Stimulated activated CD4-positive, alpha-beta T cell treated with anti-CD3 and anti-CD28 coated beads, Interleukin-1b, Interleukin-23, amount 100 ng/mL, for 24 hours (primary cell): ENCODE results near the gene KLHL21.
"Not testable (repeated sequence)": the region's sequence is repeated elsewhere in the genome, so short reads cannot be mapped to it uniquely, and the experiment has no call there.

Experiments
- DNase-seq, 4 experiments: peaks; one replicate each; pipeline ENCODE4 v3.0.0-alpha.2; 2020; ENCODE audit warnings: low read depth in 4 of 4, low spot score in 1 of 4

KLHL21 gene, protein sequence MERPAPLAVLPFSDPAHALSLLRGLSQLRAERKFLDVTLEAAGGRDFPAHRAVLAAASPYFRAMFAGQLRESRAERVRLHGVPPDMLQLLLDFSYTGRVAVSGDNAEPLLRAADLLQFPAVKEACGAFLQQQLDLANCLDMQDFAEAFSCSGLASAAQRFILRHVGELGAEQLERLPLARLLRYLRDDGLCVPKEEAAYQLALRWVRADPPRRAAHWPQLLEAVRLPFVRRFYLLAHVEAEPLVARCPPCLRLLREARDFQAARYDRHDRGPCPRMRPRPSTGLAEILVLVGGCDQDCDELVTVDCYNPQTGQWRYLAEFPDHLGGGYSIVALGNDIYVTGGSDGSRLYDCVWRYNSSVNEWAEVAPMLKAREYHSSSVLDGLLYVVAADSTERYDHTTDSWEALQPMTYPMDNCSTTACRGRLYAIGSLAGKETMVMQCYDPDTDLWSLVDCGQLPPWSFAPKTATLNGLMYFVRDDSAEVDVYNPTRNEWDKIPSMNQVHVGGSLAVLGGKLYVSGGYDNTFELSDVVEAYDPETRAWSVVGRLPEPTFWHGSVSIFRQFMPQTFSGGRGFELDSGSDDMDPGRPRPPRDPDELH

DNA sequence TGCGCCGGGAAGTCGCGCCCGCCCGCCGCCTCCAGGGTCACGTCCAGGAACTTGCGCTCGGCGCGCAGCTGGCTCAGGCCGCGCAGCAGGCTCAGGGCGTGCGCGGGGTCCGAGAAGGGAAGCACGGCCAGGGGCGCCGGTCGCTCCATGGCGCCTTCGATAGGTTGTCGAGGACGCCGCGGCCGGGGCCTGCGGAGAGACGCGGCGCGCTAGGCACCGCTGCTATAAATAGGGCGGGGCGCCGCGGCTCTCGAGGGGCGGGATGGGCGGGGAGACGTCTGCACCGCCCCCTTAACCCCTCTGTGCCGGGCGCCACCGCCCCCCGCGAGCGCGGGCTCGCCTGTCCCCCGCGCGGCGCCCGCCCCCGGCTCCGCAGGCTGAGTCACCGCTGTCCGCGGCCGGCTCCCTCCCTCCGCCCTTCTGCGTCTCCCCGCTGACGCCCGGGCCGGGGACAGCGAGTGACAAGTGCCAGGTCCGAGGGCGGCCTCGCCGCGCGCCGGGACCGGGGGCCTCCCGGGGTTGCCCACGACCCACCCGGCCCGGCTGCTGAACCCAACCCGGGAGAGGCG lies at the start of gene KLHL21:
Gene KLHL21 (minus strand): TSS at position 201 of the 569 bp plus-strand sequence. CDS start 52 bp downstream, at position 149.
- peak; percentile 60 to 86 (median 72) for DNase-seq

- DNase-seq = no peak
Observed at GRCh38 chr1:6651909-6652308, 49.2 kb upstream of the KLHL21 start.

DNA sequence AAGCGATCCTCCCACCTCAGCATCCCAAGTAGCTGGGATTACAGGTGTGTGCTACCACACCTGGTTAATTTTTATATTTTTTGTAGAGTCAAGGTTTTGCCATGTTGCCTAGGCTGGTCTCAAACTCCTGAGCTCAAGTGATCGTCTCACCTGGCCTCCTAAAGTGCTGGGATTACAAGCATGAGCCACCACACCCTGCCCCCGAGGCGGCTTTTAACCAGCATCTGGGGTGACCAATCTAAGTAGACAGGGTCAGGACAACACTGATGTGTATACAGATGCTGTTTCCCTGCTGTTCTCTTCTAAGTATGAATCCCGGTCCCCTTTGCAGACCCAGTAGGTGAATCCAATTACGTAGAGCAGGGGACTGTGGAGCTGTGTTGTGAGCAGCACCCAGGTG lies 45.9 kb upstream of the KLHL21 start:
- DNase-seq = no peak

DNA sequence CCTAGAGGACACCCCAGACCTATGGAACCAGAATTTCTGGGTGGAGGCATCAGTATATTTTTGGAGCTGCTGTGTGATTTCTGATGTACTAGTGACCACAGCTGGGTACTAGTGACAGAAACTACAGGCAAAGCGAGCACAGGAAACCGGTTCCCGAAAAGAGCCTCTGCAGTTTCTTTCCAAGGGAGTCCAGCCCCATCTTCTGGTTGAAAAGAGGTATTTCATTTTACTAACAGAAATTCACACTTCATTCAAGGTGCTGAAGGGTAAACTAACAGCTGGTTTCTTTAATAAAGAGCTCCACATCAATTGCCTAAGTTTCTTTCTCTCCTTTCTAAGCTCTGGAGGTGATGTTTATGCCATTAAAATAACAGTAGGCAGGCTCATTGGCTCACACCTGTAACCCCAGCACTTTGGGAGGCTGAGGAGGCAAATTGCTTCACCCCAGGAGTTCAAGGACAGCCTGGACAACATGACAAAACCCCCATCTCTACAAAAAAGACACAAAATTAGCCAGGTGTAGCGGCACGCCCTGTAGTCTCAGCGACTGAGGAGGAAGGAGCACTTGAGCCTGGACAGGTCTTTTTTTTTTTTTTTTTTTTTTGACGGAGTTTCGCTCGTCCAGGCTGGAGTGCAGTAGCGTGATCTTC lies 44.0 kb upstream of the KLHL21 start:
- no peak for DNase-seq

DNA sequence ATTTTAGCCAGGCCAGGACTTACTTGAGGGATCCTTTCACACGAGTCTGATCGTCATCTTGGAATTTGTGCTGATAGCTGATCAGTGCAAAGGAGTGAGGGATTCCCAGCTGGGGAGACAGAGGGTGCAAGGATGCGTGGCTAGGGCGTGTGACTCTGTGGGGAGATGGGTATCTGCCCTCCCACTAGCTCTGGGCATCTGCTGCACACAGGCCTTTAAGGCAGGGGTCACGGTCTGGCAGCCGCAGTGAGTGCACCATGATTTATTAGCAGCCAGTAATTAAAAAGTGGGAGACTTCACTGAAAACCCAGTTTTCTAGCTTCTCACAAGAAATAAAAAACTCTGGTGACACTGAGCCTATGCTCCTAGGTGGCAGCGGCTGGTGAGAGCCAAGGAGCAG lies 42.3 kb upstream of the KLHL21 start:
- no peak for DNase-seq

GRCh38 chr1:6640867-6641266 lies 38.2 kb upstream of the KLHL21 start:
- DNase-seq = not testable (repeated sequence)

DNA sequence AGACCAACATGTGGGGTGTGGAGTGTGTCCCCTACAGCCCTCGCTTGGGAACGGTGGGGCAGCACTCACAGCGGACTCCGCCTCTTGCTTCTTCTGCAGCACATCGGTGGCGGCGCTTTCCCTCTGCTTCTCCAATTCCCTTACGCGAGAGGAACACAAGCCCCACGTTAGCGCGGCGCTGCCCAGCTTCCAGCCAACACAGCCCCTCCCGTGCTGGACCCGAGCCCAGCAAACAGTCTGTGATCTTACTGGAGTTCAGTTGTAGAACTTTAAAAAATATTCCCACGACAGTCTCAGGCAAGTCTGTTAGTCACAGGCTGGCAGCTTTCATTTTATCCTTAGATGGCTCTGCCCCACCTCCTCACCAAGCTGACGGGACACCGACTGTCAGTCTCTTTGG lies 35.6 kb upstream of the KLHL21 start:
- DNase-seq = no peak

DNA sequence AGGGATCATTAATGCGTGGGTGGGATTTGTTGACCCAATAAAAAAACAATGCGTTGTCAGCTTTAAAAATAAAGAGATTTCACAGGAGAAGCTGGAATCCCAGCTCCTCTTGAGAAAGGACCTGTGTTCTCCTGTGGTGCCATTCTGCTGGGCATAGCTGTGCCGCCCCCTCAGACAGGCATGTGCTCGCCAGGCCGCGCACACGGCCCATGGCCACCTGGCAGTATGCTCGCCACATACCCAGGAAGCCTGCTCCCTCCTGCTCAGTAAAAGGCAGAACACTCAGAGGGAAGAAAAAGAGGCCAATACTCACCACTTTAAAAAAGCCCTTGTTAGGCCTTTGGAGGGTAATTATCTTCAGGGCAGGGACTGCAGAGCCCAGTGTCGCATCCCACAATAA lies 35.1 kb upstream of the KLHL21 start:
- no peak for DNase-seq

- not testable (repeated sequence) for DNase-seq
Observed at GRCh38 chr1:6636778-6637177, 34.1 kb upstream of the KLHL21 start.

- no peak for DNase-seq
Observed at GRCh38 chr1:6635910-6636760, 33.5 kb upstream of the KLHL21 start.

GRCh38 chr1:6635161-6635909 lies 32.7 kb upstream of the KLHL21 start:
- no peak for DNase-seq

DNA sequence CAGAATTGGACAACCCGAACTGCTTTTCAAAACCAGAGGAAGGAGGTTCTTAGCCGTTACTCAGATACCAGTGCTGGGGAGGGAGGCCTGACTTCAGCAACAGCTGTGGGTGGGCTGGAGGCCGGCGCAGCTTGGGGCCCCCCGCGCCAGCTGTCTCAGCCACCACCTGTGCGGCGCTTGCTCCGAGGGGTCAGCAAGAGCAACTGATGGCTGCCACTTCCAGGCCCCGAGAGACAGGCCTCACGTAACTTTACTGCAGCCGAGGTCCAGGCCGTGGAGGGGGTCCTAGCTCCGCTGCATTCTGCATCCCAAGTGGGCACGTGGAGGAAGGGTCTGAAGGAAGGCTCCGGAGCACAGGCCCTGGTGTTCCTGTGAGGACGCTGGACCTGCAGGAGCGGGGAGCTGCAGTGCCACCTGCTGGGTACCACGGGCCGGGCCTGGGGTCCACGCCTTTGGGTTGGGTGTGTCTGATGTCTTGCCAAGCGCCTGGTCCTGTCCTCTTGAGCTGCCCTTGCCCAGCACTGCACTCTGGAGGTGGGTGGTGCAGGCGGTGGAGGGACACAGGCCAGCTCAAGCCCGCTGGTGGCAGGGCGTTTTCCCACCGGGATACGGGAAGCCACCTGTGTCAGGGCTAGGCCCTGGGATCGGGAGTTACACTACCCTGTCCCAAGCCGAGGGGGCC lies 31.8 kb upstream of the KLHL21 start:
- no peak for DNase-seq

- no peak for DNase-seq
Observed at GRCh38 chr1:6632588-6633514, 30.2 kb upstream of the KLHL21 start.

GRCh38 chr1:6631058-6631457 lies 28.4 kb upstream of the KLHL21 start:
- DNase-seq = no peak

- no peak for DNase-seq
Observed at GRCh38 chr1:6630027-6630426, 27.4 kb upstream of the KLHL21 start.

DNA sequence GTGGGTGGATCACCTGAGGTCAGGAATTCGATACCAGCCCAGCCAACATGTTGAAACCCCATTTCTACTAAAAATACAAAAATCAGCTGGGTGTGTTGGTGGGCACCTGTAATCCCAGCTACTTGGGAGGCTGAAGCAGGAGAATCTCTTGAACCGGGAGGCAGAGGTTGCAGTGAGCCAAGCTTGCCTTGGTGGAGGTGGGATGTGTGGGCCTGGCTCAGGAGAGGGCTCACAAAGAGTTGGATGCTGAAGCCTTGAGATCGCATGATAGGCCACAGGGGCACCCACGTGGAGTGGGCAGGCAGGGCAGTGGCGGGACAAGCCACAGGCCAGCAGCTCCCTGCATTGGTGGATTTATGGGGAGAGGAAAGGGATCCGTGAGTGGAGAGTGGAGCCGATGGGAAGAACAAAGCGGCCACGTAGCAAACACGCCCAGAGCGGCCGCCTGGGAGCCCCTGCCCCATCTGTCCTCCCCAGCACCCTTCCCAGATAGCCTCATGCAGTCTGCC lies 26.4 kb upstream of the KLHL21 start:
- DNase-seq = no peak

GRCh38 chr1:6627841-6628545 lies 25.3 kb upstream of the KLHL21 start:
- no peak for DNase-seq

GRCh38 chr1:6627031-6627430 lies 24.4 kb upstream of the KLHL21 start:
- DNase-seq = no peak
